Skeletal muscle satellite cell (primary cell): ENCODE measurements around the gene ZNF215.
A peak's percentile ranks its signal among the peaks of the same experiment; 100 is the strongest.

Source experiments
- H3K27me3 ChIP-seq: 2 replicates; pipeline ENCODE4 v1.7.0; 2013; ENCODE audit warnings: low read length; ENCODE audit not compliant: control insufficient read depth, insufficient read depth
- H3K36me3 ChIP-seq: 2 replicates; pipeline ENCODE4 v1.7.0; 2013; ENCODE audit warnings: mild to moderate bottlenecking, control low read depth, low read length; ENCODE audit not compliant: insufficient read depth
- H3K4me1 ChIP-seq: 2 replicates; pipeline ENCODE4 v1.7.0; 2013; ENCODE audit warnings: low read length; ENCODE audit not compliant: control insufficient read depth, insufficient read depth
- H3K4me2 ChIP-seq: 2 replicates; pipeline ENCODE4 v1.7.0; 2013; ENCODE audit warnings: mild to moderate bottlenecking, low read length
- H3K4me3 ChIP-seq: 2 replicates; pipeline ENCODE4 v1.7.0; 2013; ENCODE audit warnings: low read length
- H3K9ac ChIP-seq: 2 replicates; pipeline ENCODE4 v1.7.0; 2013; ENCODE audit warnings: mild to moderate bottlenecking, low read depth, low read length, moderate library complexity
- H3K9me3 ChIP-seq: replicated peaks from 2 replicates; pipeline ENCODE4 v1.7.0; 2013; ENCODE audit warnings: mild to moderate bottlenecking, control low read depth, low read length

The ZNF215 gene

GRCh38 chr11:6911378-6911777, 14.8 kb upstream of the ZNF215 start:
- H3K27me3 ChIP-seq = no peaks in the 10 kb centered on the region
- no peak overlapping the region for H3K4me3 ChIP-seq
- H3K36me3 ChIP-seq = no peaks in the 10 kb centered on the region
- no peaks in the 10 kb centered on the region for H3K4me1 ChIP-seq
- no peak overlapping the region for H3K9ac ChIP-seq
- H3K4me2 ChIP-seq = no peak overlapping the region
- H3K9me3 ChIP-seq = no peaks in the 10 kb centered on the region

- Histone ChIP-seq H3K27me3 (no peaks in the 10 kb centered on the region), H3K4me3 (no peak overlapping the region), H3K4me1 (no peaks in the 10 kb centered on the region), H3K36me3 (no peaks in the 10 kb centered on the region), H3K9me3 (no peaks in the 10 kb centered on the region), H3K9ac (no peak overlapping the region), H3K4me2 (no peak overlapping the region)
These were observed 14.3 kb upstream of the ZNF215 start for GRCh38 chr11:6911948-6912347.

GRCh38 chr11:6919698-6920097, 6.5 kb upstream of the ZNF215 start:
- Histone ChIP-seq H3K4me3 (no peak overlapping the region), H3K4me1 (no peaks in the 10 kb centered on the region), H3K36me3 (no peaks in the 10 kb centered on the region), H3K9me3 (no peaks in the 10 kb centered on the region), H3K9ac (no peak overlapping the region), H3K4me2 (no peak overlapping the region), H3K27me3 (no peaks in the 10 kb centered on the region)

GRCh38 chr11:6920702-6921101, 5.5 kb upstream of the ZNF215 start, which contains the start of gene OR2D3:
Gene OR2D3 (plus strand): TSS chr11:6921002. CDS start chr11:6921002, 0 bp downstream.
- Histone ChIP-seq H3K36me3 (no peaks in the 10 kb centered on the region), H3K9ac (no peak within 1 kb of the TSS), H3K4me2 (no peak within 1 kb of the TSS), H3K4me3 (no peak within 1 kb of the TSS), H3K4me1 (peaks cover 2% of the 10 kb centered on the region), H3K9me3 (no peaks in the 10 kb centered on the region), H3K27me3 (no peaks in the 10 kb centered on the region)

- no peaks in the 10 kb centered on the region for H3K9me3 ChIP-seq
- no peak overlapping the region for H3K4me2 ChIP-seq
- H3K4me3 ChIP-seq = no peak overlapping the region
- H3K4me1 ChIP-seq = peaks cover 14% of the 10 kb centered on the region
- H3K9ac ChIP-seq = no peak overlapping the region
- no peaks in the 10 kb centered on the region for H3K27me3 ChIP-seq
- no peaks in the 10 kb centered on the region for H3K36me3 ChIP-seq
These were observed 1.1 kb upstream of the ZNF215 start for GRCh38 chr11:6925007-6925577.

- no peaks in the 10 kb centered on the region for H3K27me3 ChIP-seq
- H3K4me1 ChIP-seq = peaks cover 14% of the 10 kb centered on the region
- H3K9ac ChIP-seq = peak overlapping the region; percentile 80
- no peaks in the 10 kb centered on the region for H3K9me3 ChIP-seq
- H3K36me3 ChIP-seq = no peaks in the 10 kb centered on the region
- H3K4me2 ChIP-seq = peak overlapping the region; percentile 90
- peak overlapping the region; percentile 83 for H3K4me3 ChIP-seq
These were observed 504 bp upstream of the ZNF215 start for GRCh38 chr11:6925636-6926207.

- Histone ChIP-seq H3K9me3 (no peaks in the 10 kb centered on the region), H3K9ac (peak overlapping the region; percentile 80), H3K4me1 (peaks cover 14% of the 10 kb centered on the region), H3K27me3 (no peaks in the 10 kb centered on the region), H3K36me3 (no peaks in the 10 kb centered on the region), H3K4me2 (peak overlapping the region; percentile 90), H3K4me3 (peak overlapping the region; percentile 83)
These were observed 898 bp downstream of the ZNF215 start for GRCh38 chr11:6927030-6927617.

GRCh38 chr11:6928916-6929315, 2.7 kb downstream of the ZNF215 start:
- no peak overlapping the region for H3K4me2 ChIP-seq

DNA sequence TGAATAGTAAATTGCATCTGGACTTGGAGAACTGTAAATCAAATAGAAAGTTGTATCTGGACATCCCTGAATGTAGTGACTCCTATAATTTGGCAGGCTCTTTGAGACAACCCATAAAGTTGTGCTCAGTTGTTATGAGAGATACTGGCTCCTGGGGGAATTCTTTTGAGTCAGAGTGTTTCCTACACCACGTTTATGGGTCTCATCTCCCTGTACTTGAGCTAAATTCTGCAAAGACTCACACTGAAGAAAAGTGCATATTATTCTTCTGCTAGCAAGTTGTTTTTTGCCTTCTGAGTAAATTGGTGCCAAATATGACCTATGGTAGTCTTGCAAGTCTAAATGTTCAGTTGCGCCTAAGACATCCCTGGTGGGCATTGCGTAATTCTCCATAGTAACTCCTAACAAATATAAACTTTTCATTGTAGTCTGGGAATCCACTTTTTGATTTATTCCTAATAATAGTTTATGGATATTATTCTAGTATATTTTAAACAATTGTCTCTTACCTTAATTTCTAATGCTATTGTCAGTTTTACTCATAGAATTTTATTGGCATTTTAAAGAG, 5.0 kb downstream of the ZNF215 start:
- Histone ChIP-seq H3K4me3 (no peak overlapping the region), H3K4me1 (peaks cover 9% of the 10 kb centered on the region), H3K36me3 (no peaks in the 10 kb centered on the region), H3K9ac (no peak overlapping the region), H3K27me3 (no peaks in the 10 kb centered on the region), H3K4me2 (no peak overlapping the region), H3K9me3 (no peaks in the 10 kb centered on the region)

More at GRCh38 chr11:6928916-6929315, 2.7 kb downstream of the ZNF215 start:
- Histone ChIP-seq H3K36me3 (no peaks in the 10 kb centered on the region), H3K9ac (no peak overlapping the region), H3K4me3 (no peak overlapping the region), H3K4me1 (peaks cover 14% of the 10 kb centered on the region), H3K27me3 (no peaks in the 10 kb centered on the region), H3K9me3 (no peaks in the 10 kb centered on the region)

DNA sequence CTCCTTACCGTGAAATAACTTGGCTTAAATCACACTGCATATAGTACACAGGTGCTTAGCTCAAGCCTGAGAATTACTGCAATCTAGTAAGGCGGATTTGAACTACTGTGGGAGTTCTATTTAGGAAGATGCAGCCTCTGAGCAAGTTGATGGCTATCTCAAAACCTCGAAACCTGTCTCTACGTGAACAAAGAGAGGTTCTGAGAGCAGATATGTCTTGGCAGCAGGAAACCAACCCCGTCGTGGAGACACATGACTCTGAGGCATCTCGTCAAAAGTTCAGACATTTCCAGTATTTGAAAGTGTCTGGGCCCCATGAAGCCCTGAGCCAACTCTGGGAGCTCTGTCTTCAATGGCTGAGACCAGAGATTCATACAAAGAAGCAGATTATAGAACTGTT, 5.9 kb downstream of the ZNF215 start:
- H3K27me3 ChIP-seq = no peaks in the 10 kb centered on the region
- peaks cover 8% of the 10 kb centered on the region for H3K4me1 ChIP-seq
- H3K9ac ChIP-seq = no peak overlapping the region
- H3K4me3 ChIP-seq = no peak overlapping the region
- H3K9me3 ChIP-seq = no peaks in the 10 kb centered on the region
- no peaks in the 10 kb centered on the region for H3K36me3 ChIP-seq
- H3K4me2 ChIP-seq = no peak overlapping the region

GRCh38 chr11:6941970-6942369, 15.7 kb downstream of the ZNF215 start:
- no peaks in the 10 kb centered on the region for H3K27me3 ChIP-seq
- no peaks in the 10 kb centered on the region for H3K4me1 ChIP-seq
- H3K4me2 ChIP-seq = no peak overlapping the region

More at GRCh38 chr11:6941970-6942369, 15.7 kb downstream of the ZNF215 start:
- H3K9me3 ChIP-seq = no peaks in the 10 kb centered on the region
- H3K36me3 ChIP-seq = no peaks in the 10 kb centered on the region
- H3K9ac ChIP-seq = no peak overlapping the region
- H3K4me3 ChIP-seq = no peak overlapping the region
